GM21576 (cell line): Measurements from ENCODE around the gene TTLL13.
"Not testable (repeated sequence)": the region's sequence is repeated elsewhere in the genome, so short reads cannot be mapped to it uniquely, and the experiment has no call there.

Experiments
- ATAC-seq: cut with Tn5 transposase; IDR thresholded peaks from one replicate; pipeline ENCODE4 v1.9.1; 2021; ENCODE audit warnings: mild to moderate bottlenecking, moderate library complexity; ENCODE audit not compliant: unreplicated experiment

The TTLL13 gene

GRCh38 chr15:90280743-90281142 lies 31.4 kb downstream of the TTLL13 start:
- ATAC-seq, result not testable (repeated sequence)

- not testable (repeated sequence) for ATAC-seq
These were observed 32.3 kb downstream of the TTLL13 start for GRCh38 chr15:90281637-90282036.

GRCh38 chr15:90286678-90287077 lies 37.3 kb downstream of the TTLL13 start:
- no peak for ATAC-seq

GRCh38 chr15:90287101-90287500 lies 37.7 kb downstream of the TTLL13 start:
- no peak for ATAC-seq

GRCh38 chr15:90287946-90288345 lies 38.6 kb downstream of the TTLL13 start:
- ATAC-seq, result no peak

- no peak for ATAC-seq
These were observed 42.5 kb downstream of the TTLL13 start for GRCh38 chr15:90291679-90292356.

GRCh38 chr15:90293040-90293810 lies 43.9 kb downstream of the TTLL13 start:
- not testable (repeated sequence) for ATAC-seq

- ATAC-seq, result no peak
These were observed 44.8 kb downstream of the TTLL13 start for GRCh38 chr15:90294159-90294558.

- ATAC-seq, result no peak
These were observed 45.4 kb downstream of the TTLL13 start for GRCh38 chr15:90294601-90295269.

- ATAC-seq, result no peak
These were observed 45.9 kb downstream of the TTLL13 start for GRCh38 chr15:90295270-90295648.

- not testable (repeated sequence) for ATAC-seq
These were observed 47.0 kb downstream of the TTLL13 start for GRCh38 chr15:90296316-90296884.

GRCh38 chr15:90297021-90297420 lies 47.7 kb downstream of the TTLL13 start:
- ATAC-seq, result no peak

GRCh38 chr15:90300541-90300940 lies 51.2 kb downstream of the TTLL13 start:
- no peak for ATAC-seq

- no peak for ATAC-seq
These were observed 51.8 kb downstream of the TTLL13 start for GRCh38 chr15:90300988-90301706.

- no peak for ATAC-seq
These were observed 52.4 kb downstream of the TTLL13 start for GRCh38 chr15:90301707-90302300.

GRCh38 chr15:90305355-90305754 lies 56.0 kb downstream of the TTLL13 start:
- not testable (repeated sequence) for ATAC-seq

- ATAC-seq, result no peak
These were observed 56.6 kb downstream of the TTLL13 start for GRCh38 chr15:90305932-90306331.

- ATAC-seq, result peak; percentile 68
These were observed 57.2 kb downstream of the TTLL13 start for GRCh38 chr15:90306560-90306959.

- ATAC-seq, result no peak
These were observed 58.3 kb downstream of the TTLL13 start for GRCh38 chr15:90307661-90308060.

- no peak for ATAC-seq
These were observed 59.7 kb downstream of the TTLL13 start for GRCh38 chr15:90309020-90309419.
